SW 1271 (cell line): ENCODE results near the gene ACOXL.

Source experiments
- DNase-seq, 2 experiments: peaks; one replicate each; lab custom pipeline; 2025; lab: John Stamatoyannopoulos, UW

ACOXL gene

DNA sequence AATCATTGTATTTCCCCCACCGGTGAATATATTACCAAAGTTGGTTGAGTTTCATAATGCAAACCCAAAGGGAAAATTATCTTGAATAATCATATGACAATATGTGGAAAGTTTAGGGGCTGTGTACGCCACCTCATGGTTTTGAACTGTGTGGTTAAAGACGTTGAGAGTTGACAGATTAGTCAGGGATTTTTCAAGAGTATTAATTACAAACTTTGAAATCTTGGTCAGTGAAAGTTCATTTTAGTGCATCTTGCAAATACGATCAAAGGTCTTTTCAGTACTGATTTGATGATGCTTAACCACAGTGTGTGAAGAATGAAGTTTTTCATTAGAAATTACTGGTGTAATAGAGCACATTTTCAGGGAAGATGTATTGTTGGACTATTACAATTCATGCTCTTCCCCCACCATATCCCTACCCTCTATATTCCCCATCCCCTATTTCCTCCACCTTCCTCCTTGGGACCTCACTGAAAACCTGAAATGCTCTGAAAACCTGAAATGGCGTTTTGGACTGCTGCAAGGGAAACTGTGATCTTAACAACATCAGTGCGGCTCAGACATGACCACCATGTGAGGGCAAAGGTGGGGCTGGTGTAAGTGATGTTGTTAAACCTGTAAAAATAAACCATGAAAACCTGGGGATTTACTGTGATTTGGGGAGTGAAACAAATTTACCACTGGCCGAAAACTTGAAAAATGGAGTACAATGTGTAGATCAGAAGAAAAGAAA is 383.8 kb downstream of the ACOXL start:
- DNase-seq, result no peak

DNA sequence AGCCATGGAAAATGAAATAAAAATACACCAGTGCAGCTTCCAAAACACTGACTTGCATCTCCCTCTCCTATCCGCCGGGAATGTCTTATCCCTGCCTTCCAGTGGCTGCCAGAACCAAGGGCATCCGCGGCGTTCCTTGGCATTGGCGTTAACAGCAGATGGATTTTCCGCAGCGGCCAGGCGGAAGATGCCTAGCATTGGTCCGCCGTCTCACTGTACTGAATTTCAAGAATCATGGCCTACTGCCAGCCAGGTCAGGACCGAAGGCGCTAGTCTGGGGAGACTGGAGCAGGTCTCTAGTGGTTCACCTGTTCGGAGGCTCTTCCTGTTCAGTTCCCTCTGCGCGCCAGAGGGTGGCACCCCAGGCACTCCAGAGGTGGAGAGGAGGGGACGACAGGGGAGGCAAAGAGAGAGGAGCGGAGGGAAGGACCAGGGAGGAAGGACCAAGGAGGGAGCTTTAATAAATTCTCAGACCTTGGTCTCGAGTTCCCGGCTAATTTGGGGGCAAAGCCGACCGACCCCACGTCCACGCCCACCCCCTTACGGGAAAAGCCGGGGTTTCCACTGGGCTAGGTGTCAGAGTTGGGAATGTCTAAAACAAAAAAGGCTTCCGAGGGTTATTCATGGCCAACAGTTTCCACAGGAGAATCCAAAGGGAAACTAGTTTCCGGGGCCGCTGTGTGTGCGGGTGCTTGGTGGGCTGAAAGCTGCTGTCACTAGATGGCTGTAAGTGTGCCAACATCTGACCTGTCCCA is 384.6 kb downstream of the ACOXL start:
- DNase-seq, result peak; percentile 44 to 53

DNA sequence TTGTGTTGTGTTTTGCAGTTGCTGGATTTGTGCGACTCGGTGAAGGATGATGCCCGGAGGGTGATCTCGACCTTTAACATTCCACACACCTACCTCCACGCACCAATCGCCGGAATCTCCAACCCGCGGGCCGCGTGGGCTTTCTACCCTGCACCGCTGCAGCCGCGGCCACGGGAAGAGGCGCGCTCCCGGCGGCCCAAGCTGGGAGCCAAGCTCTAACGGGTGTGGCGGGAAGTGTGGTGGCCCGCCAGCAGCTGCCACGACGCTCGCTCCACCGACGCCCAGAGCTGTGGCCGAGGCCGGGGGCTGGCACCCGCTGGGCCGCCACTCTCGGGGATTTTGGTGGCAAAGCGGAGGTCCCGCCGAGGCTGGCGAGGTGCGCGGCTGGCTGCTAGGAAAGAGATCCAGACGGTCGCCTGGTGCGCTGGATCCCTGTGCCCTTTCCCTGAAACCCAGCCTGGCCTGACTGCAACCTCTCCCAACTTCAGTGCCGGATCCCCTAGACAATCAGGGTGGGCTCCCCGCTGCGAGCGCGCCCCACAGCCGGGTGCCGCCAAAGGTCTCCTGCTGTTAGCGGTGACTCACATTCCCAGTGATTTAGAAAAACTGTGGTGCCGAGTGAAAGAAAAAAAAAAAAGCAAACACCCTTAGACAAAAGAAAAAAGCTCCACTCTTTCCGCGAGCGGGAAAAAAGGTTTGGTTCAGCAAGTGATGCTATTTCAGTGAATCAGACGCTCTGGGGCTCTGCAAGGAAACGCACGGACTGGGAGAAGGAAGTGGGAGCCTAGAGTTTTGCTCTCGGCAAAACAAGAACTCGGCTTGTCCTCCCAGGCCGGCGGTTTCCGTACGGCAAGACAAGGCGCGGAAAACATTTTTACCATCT is 385.5 kb downstream of the ACOXL start:
- DNase-seq, result no peak

DNA sequence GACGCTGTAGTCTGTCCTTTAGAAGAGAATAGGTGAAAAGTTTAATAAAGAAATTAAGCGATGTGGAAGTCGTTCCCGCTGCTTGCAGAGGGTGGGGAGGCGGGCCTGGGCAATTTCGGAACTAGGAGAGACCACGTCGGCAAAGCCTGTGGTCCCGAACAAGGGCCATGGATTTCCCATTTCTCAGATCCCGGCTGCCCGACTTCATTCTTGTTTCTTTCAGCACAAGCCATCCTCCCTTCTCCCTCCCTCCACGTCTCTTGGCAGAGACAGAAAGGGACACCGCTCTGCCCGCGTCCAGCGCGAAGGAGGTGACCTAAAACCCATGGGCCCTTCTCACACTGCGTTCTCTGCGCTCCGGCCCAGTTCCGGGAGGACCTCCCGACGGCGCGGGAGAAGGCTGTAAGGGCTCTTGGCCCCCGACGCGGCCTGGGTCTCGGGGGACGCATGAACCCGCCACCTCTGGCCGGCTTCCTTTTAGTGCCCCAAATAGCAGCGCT is 386.2 kb downstream of the ACOXL start:
- DNase-seq, result no peak

DNA sequence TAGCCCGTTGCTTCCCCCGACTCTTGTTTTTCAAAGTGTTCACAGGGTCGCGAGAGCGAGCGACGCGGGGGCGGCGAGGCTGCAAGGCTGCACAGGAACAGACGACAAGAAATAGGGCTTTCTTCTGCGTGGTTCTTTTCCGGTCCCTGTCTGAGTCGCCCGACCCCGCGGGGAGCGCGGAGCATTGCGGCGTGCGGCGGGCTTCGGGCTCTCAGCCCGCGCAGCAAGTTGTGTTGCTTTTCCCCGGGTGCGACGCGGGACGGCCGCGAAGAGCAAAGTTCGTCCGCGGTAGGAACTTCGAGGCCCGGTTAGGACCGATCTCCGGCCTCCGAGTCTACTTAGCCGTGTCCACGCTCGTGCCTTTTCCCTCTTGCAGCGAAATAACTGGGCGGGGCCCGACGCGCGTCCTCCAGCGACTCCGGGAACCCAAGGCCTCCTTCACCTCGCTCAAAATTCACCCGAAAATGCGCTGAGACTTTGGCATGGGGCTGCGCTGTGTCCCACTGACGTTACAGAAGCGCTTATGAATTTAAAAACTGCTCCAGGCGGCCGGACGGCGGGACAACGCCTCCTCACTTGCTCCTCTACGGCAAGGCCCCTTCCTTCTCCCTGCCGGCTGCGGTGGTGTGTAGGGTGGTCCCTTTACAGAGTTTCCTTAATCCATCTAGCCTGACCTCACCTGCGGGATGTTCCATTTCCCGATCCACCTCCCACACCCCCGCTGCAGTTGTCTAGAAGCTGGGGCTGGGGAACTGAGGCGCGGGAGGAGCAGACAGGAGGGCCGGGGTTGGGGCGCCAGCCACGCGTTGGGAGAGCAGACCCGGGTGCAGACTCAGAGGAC is 386.8 kb downstream of the ACOXL start:
- DNase-seq, result no peak

DNA sequence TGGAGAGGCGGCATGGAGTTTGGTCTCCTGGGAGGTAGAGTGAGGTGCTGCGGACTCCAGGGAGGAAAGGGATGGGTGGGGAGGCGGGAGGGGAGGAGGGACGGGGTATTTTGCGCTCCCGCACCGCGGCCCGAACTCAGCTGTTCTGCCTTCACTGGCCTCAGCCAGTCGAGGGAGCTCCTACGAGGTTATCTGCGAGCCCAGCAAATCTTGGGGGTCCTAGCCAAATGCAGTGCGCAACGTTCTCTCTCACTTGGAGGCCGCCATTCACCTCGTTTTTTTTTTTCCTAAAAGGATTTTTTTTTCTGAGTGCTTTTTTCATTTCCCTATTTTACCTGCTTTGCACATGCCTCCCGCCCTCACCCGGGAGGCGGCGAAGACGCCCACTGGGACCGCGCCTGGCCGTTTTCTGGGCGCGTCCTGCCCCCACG is 387.5 kb downstream of the ACOXL start:
- DNase-seq, result no peak

DNA sequence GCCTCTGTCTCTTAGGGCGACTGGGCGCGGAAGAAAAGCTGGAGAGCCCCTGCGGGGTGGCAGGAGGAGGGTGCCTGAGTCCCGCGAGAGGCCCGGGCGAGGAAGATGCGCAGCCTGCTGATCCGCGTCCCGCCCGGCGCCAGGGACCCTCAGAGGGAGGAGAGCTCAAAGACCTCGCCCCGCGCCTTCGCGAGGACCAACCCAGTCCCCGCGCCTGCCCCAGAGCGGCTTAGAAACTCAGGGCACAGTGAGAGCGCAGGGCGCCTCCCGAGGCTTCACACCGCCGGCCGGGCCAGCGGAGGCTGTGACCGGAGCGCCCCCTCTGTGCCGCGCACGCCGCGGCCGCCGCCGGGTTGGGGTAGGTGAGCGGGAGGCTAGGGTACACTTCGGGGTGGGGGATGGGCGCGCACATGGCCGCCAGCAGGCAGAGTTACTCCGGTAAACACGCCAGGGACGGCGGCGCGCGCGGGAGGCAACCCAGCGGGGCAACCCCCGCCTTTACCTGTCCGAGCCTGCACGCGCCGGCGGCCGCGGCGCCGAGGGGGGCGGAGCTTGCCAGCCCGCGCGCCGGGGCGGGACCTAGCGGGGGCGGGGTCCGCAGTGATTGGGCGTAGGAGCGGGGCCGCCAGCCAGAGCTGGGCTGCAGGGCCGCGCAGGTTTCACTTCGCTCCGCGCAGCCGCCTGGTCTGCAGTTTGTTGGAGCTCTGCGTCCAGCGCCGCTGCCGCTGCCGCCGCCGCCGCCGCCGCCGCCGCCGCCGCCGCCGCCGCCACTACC is 388.1 kb downstream of the ACOXL start, which contains the start of gene BCL2L11:
Gene BCL2L11 (plus strand): TSS at position 662 of the 775 bp plus-strand sequence. CDS start 2,832 bp downstream, outside the sequence.
- DNase-seq, result peak; percentile 87 to 89

DNA sequence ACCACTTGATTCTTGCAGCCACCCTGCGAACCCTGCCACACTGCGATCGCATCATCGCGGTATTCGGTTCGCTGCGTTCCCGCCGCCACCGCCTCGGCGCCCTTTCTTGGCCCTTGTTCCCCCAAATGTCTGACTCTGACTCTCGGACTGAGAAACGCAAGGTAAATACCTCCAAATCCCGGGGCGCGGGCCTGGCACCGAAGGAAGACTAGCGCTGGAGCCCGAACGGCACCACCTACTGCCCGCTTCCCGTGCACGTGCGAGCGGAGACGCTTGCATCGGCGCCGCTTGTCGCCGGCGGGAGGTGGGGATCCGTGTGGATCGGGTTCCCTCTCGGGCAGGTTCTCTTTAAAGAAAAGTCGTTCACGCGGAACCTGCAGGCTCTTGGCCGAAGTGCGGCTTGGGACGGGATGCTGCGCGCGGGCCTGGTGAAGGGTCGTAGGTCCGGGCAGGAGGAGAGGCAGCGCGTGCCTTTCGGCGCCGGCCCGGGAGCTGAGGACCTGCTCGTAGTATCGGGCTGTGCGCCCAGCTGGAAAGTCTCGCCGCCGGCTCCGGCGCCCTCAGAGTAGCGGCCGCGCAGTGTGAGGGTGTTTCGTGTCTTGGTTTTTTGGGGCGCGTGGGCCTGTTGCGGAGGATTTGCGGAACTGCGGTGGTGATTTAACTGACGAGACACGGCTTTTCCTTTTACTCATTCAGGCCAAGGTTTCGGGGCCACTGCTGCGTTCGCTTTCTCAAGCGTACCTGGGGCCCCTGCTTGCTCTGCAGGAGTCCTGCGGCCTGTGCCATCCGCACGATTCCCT is 388.9 kb downstream of the ACOXL start:
- peak; percentile 25 to 28 for DNase-seq

DNA sequence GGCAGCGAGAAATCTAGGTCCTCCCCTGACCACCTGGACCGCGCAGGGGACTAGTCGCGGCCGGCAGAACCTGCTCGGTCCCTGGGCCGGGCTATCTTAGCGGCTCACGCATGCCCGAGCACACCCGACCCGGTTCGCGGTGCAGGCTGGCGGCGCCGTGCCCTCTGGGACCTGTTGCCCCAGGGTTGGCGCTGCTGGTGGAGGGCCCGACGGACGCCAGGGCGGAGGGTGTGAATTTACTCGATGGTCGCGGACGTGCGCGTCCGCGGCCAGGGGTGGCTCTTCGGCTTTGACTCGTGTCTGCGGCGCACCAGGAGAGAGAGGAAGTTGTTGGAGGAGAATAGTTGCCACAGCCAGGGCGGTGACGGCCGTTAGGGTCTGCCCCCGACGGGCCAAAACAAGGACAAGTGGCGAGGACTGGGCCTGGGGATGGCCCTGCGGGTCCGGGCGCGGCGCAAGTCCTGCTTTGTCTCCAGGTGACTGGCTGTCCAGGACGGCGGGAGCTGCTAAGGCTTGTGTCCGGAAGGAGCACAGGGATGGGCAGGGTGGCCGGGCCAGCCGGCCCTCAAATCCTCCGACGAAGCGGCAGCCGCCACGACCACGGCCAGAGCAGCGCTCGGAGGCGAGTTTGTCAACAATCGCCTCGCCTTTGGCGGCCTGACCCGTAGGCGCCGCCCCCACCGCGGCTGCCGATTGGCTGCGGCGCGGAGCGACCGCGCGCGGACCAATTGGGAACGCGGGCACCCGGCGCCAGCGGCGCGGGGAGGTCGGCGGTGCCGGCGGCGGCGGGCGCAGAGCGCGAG is 389.7 kb downstream of the ACOXL start:
- peak; percentile 56 to 79 for DNase-seq

DNA sequence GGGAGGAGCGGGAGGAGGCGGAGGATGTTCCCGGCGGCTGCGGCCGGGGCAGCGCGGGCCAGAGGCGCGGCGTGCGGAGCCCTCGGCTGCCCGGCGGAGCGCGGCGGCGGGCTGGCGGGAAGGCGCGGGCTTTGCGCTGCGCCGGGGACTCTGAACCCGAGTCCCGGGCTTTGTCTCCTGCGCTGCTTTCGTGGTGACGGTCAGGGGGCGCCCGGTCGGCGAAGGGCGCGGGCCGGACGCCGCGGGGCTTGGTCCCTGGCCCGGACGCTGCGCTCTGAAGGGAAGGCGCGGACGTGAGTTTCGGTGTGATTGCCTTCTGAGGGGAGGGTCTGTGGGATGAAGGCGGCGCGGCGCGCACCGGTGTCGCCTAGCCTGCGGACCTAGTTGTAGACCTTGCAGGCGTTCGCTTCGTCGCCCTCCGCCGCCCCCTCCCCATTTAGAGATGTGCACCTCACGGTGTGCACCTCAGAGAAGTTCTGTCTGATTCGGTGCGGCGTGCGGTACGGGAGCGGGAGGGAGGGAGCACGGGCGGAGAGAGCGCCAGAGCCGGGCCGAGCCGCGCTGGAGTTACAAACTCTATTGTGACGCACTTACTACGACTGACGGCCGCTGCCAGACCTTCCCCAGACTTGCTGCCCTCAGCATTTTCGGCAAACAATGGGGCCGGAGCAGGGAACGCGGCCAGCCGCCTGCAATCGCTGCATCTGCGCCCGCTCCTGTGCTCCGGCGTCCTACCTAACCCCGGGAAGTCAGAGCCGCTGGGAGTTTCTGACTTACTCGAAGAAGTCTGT is 390.5 kb downstream of the ACOXL start:
- DNase-seq, result peak; percentile 48 to 79

DNA sequence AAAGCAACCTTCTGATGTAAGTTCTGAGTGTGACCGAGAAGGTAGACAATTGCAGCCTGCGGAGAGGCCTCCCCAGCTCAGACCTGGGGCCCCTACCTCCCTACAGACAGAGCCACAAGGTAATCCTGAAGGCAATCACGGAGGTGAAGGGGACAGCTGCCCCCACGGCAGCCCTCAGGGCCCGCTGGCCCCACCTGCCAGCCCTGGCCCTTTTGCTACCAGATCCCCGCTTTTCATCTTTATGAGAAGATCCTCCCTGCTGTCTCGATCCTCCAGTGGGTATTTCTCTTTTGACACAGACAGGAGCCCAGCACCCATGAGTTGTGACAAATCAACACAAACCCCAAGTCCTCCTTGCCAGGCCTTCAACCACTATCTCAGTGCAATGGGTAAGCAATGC is 391.4 kb downstream of the ACOXL start:
- no peak for DNase-seq

DNA sequence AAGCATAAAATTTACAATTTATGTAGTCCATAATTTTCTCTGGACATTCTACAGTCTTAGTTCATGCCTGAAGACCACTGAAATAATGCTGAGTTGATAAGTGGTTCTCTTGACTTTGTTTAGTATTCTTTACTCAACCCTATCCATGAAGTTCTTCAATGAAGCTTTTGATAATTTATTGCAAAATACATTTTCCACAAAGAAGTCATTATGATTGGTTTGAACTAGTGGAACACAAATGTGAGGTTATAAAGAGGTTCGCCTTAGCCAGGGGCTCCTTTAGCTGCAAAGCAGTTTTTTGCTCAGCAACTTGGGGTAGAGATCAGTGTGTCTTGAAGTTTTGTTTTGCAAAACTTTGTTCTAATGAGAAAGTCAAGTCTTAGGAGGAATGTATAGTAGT is 394.2 kb downstream of the ACOXL start:
- no peak for DNase-seq

DNA sequence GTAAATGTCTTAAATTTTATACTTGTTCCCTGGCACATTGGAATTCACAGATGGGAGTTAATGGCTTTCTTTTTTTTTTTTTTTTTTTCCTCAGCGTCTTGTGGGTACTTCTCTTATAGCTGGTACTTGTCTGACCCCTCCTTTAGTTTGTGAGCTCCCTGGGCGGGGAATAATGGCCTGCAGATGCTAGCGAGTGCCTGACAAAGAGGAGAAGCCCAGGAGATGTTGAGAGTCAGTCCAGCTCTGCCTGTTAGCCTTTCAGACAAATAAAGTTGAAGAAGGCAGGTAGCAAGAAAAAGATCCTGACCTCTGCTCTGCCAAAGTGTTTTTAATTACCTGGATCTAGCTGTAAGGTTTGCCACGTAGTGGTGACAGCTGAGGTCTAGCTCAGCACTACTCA is 395.0 kb downstream of the ACOXL start:
- no peak for DNase-seq

DNA sequence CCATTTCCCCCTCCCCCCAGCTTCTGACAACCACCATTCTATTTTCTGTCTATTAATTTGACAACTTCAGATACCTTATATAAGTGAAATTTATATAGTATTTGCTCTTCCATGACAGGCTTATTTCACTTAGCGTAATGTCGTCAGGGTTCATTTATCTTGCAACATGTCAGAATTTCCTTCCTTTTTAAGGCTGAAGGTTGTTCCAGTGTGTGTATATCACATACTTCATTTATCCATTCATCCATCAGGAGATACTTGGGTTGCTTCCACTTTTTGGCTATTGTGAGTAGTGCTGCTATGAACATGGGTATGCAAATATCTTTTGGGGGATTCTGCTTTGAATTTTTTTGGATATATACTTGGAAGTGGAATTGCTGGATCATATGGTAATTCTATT is 395.7 kb downstream of the ACOXL start:
- no peak for DNase-seq

DNA sequence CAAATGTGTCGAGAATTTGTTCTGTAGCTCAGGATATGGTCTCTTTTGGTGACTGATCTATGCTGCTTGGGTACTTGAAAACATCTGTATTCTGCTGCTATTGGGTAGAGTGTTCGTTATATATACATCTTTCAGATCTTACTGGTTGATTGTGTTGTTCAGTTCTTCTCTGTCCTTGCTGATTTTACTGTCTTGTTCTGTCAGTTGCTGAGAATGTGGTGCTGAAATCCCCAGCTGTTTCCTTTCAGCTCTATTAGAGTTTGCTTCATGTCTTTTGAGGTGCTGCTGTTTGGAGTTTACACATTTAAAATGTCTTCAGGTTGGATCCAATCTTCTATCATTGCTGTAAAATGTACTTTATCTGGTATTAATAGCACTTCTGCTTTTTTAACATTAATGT is 401.2 kb downstream of the ACOXL start:
- DNase-seq, result no peak

DNA sequence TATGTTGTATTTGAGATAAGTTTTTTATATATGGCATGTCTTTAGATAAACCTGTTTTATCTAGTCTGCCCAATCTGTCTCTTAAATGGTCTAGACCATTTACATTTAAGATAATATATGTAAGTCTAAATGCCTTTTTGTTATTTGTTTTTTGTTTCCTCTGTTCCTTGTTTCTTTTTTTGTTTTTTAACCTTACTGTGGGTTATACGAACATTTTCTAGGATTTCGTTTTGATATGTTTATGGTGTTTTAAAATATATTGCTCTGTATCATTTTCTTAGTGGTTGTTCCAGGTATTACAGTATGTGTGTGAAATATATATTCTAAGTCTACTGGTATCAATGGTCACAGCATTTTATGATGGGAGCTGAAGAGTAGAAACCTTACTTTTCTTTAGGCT is 401.7 kb downstream of the ACOXL start:
- peak in 1 of 2 experiments; percentile 10 for DNase-seq

DNA sequence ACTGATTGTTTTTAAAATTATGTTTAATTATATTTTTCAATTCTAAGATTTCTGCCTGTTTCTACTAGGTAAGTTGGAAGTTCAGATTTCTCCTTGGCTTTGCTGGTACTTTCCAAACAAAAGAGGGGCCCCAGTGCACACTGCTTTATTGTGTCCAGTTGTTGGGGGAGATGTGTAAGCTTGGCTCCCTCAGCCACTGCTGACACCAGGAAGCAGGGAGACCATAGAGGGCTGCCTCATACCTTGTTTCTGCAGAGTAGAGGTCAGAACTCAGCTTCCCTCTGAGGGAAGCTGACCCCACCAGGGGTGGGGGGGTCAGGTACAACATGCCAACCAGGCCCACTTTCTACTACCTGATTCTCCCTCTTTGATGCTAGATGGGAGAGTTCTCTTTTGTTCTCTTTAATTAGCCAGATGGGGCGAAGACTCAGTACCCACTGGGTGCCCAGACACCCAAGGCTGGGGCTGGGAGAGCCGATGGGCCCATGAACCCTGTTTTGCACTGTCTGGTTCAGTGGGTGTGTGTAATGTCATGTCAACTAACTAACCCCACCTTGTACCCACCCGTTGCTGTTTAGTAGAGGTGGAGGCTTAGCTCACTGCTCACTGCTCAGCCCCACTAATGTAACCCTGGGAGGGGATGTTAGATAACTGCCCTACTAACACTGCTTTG is 403.0 kb downstream of the ACOXL start:
- DNase-seq, result no peak
